NCI-H345 treated with DMSO at 0.1 percent for 48 hours (cell line): ENCODE results near the gene CPT1A.
A peak's percentile ranks its signal among the peaks of the same experiment; 100 is the strongest.

Experiments used
- DNase-seq: peaks from one replicate; lab custom pipeline; 2025; ENCODE audit not compliant: unreplicated experiment; lab: John Stamatoyannopoulos, UW

The CPT1A gene

GRCh38 chr11:68854273-68854958 is 12.7 kb upstream of the CPT1A start:
- DNase-seq: no peak

DNA sequence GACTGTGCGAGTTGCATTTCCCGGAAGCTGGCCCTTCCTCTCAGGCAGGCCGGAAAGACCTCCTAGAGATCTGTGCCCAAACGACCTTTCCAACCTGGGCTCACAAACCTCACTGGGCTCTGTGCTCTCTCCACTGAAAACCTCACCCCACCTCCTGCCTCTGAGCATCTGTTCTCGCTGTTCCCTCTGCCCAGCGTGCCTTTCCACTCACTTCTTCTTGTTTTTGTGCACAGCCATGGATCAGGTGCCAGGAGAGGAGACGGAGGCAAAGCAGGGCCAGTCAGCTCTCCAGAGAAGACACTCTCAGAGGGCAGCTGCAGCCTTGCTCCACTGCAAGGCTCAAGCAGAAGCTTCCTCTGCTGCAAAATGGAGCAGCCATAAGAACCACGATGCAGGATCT is 10.9 kb upstream of the CPT1A start:
- DNase-seq: no peak

DNA sequence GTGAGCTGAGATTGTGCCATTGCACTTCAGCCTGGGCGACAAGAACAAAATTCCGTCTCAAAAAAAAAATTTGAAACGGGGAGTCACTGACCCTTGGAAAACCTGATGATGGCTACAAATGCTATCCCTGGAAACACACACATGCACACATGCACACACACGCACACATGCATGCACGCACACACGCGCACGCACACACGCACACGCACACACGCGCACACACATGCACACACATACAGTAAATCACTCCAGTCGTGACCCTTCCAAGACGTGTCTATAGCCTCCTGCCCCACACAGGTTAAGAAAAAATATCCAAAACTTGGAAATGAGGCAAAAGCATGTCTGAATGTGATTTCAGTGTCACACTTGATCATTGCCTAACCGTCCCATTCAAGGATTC is 6.7 kb upstream of the CPT1A start:
- DNase-seq: no peak

- no peak for DNase-seq
These were observed 5.7 kb upstream of the CPT1A start for GRCh38 chr11:68847395-68847794.

DNA sequence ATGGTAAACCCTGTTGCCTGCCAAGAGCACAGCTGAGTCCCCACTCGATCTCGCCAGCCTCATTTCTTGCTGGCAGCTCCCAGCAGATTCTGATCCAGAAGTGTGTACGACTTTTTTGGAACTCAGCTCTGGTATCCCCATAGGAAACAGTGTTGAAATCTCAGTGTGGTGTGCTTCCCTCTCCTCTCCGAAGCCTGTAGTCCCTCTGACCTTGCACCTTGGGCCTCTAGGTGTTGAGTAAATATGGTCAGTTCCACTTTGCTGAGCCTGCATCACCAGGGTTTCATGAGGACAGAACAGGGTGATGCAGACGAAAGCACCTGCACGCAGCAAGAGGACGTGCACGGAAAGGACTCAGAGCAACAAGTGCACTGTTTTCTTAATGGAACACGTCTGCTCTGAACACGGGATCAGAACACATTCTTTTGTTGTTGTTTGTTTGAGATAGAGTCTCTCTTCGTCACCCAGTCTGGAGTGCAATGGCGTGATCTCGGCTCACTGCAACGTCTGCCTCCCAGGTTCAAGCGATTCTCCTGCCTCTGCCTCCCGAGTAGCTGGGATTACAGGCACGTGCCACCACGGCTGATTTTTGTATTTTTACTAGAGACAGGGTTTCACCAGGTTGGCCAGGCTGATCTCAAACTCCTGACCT is 3.8 kb upstream of the CPT1A start:
- DNase-seq: no peak

GRCh38 chr11:68844801-68845200 is 3.1 kb upstream of the CPT1A start:
- no peak for DNase-seq

- no peak for DNase-seq
These were observed 2.7 kb upstream of the CPT1A start for GRCh38 chr11:68844376-68844775.

GRCh38 chr11:68843703-68844312 is 2.1 kb upstream of the CPT1A start:
- DNase-seq: peak; percentile 64

- no peak for DNase-seq
These were observed 1.4 kb upstream of the CPT1A start for GRCh38 chr11:68843052-68843561.

DNA sequence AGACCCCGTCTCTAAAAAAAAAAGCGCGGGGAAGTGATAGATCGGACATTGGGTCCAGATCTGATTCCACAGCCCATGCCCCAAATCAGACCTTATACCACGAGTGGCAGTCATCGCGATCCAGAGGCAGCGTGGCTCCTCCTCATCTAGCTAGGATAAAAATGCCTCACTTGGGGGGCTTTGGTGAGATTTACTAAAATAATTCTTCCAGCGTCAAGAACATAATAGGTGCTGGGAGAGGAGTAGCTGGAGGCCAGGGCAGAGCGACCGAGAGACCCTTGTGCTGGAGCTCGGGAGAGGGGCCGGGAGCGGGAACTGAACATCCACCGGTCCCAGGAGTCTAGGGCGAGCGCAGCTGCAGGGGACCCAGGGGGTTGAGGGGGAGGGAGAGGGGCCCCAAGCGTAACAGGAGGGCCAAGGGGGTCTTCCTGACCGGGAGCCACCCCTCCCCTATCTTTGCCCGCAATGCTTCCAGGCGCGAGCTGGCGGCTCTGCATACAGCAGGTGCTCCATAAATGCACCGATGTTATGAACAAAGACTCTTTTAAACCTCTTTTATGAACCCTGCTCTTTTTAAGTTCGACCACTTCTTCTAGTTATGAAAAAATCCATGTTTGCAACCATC is 823 bp upstream of the CPT1A start:
- no peak for DNase-seq

DNA sequence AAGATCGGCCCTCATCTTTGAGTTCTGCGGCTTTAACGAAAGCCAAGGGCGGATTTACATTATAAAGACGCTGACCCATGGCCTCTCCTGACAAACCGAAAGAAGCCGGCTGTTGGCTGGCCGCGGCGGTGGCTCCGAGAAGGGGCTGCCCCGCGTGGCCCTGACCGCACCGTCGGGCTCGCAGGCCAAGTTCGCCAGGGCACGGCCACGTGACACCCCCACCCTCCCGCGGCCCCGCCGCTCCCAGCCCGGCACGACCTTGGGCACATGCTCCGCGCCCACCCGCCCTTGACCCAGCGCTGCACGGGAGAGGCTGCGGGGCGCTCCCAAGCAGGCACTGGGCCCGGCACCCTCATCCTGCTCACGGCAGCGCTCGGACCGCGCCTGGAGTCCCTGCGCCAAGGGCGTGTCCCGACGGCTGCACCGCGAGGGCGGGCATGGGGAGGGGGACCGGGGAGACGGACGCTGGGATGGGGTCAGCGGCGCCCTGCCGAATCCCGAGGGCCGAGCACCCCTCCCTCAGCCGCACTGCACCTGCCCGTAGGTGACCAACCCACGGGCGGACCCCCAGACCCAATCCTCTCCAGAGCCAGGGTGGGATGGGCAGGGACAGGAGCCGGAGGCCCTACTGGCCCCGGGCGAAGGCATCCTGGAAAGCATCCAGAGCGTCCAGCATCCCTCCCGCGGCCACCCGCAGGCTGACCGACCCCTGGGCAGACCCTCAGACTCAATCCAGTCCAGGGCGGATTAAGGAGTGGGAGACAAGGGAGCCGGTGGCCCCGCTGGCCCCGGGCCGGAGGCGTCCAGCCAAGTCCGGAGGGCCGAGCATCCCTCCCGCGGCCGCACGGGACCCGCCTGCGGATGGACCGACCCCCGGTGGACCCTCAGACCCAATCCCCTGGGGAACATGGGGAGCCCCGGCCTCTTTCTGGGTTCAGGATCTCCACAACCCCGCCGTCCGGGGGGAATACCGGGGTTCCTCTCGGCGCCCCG is 759 bp downstream of the CPT1A start:
- DNase-seq: no peak

DNA sequence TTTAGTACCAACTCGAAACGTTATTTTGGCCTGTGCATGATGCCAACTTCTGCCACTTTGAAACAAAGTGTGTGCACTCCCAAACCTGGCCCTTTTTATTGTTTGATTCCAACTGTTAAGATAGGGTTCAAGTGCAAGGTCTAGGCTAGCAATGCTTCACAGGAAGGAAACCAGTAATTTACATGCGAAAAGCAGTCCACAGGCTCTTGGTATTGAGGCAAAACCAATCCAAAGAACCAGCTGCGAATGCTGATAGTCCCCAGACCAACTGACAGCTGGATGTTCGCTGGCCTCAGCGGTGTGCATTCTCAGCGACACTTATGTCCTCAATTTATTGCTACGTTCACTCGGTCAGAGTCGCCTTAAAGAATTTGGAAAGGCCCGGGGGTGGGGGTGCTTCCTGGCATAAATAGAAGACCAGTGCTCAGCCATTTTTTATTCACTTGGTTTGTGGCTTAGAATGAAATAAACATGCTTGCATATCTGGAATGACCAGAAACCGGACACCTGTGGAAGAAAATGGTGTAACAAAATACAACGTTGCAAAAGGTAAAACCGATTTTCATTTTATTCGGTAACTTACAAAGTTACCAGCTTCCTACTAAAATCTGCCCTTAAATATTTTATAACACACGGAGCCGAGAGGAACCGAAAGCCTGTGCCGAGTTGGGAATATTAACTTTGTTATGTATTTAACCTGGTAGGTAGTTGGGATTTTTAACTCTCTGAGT is 1.6 kb downstream of the CPT1A start:
- DNase-seq: peak; percentile 32

- DNase-seq: peak; percentile 93
These were observed 2.5 kb downstream of the CPT1A start for GRCh38 chr11:68839054-68839865.

GRCh38 chr11:68838572-68838964 is 3.1 kb downstream of the CPT1A start:
- no peak for DNase-seq

DNA sequence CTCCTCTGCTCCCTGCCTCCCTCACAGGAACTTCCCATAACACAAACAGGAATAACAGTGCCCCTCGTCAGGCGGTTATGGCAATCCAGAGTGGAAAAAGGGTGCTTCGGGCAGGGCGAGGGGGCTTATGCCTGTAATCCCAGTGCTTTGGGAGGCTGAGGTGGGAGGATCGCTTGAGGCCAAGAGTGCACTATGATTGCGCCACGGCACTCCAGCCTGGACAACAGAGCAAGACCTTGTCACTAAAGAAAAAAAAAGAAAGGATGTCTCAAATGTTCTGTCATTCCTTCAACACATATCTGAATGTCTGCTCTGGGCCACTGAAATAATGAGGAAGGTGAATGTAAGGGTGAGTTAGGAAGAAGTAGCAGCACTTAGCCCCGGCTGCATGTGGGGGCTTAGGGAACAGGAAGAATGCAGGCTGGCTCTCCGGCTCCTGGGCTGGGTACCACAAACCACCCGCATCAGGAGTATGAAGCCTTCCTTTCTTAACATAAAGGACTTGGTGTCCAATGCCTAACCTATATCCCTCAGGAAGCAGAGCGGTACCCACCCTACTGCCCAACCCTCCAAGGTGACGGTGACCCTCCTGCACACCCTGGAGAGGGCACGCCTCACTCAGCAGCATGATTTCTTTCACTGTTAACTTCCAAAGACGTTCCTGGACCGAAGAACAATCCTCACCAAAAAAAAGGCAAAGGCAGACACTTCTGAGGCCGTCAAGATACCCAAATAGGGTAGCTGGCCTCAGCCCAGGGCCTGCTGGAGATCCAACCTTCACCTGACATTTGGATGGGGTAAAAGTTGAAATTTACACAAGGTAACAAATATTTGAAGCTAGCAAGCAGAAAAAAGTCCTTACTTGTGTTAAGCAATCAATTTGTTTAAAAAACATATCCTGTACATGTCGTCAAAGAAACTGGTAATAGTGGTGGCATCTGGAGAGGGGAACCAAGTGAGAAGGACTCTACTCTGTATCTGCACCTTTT is 3.8 kb downstream of the CPT1A start:
- DNase-seq: no peak

DNA sequence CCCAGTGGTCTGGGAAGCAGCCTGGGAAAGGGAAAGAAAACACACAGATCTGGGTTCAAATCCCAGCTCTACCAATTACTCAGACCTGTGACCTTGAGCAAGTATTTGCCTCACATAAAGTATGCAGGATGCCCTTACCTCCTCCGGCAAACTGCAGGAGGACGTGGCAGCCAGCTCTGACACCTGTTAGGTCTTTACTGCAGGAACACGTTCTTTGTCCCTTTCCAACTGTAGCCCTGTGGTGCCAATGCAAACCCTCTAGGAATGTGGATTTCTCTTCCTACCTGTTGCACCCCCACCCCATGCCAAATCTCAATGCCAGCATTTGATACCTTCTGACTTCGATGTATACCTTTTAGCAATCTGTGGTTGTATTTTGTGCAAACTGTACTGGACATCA is 6.0 kb downstream of the CPT1A start:
- no peak for DNase-seq

DNA sequence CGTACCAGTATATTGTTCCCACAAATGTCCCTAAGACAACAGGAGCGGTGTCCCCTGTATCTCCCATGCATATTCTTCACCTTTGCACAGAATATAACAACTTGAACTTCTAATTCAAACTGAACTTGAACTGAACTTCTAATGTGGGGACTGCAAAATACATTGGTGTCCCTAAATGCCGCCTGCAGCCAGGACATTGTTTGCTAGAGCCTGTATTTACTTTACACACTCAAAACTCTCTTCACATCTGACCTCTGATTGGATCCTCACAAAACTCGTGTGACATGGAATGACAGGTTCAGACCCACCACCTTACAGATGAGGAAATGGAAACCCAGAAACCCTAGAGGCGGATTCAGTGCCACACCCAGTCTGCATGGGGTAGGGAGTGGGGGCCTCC is 6.4 kb downstream of the CPT1A start:
- DNase-seq: no peak
